Stimulated activated CD4-positive, alpha-beta T cell treated with anti-CD3 and anti-CD28 coated beads, Interleukin-4, amount 100 ng/mL, for 24 hours (primary cell): ENCODE data around the gene PBLD.
"Not testable (repeated sequence)": the region's sequence is repeated elsewhere in the genome, so short reads cannot be mapped to it uniquely, and the experiment has no call there.

ENCODE experiments used
- DNase-seq: peaks from one replicate; pipeline ENCODE4 v3.0.0-alpha.2; 2020

Gene PBLD

GRCh38 chr10:68277814-68278213 lies 54.9 kb downstream of the PBLD start:
- DNase-seq: not testable (repeated sequence)

GRCh38 chr10:68276224-68276623 lies 56.5 kb downstream of the PBLD start:
- DNase-seq: no peak

- no peak for DNase-seq
These were observed 57.1 kb downstream of the PBLD start for GRCh38 chr10:68275600-68276126.

GRCh38 chr10:68272833-68273232 lies 59.9 kb downstream of the PBLD start:
- no peak for DNase-seq

- no peak for DNase-seq
These were observed 61.4 kb downstream of the PBLD start for GRCh38 chr10:68271196-68271882.

GRCh38 chr10:68269562-68270290 lies 63.0 kb downstream of the PBLD start:
- no peak for DNase-seq

- no peak for DNase-seq
These were observed 71.4 kb downstream of the PBLD start for GRCh38 chr10:68261132-68261856.

GRCh38 chr10:68253346-68253745 lies 79.4 kb downstream of the PBLD start:
- DNase-seq: no peak

GRCh38 chr10:68251625-68252495 lies 80.9 kb downstream of the PBLD start:
- DNase-seq: no peak

GRCh38 chr10:68251151-68251550 lies 81.6 kb downstream of the PBLD start:
- DNase-seq: no peak

- DNase-seq: no peak
These were observed 83.4 kb downstream of the PBLD start for GRCh38 chr10:68249297-68249696.

- no peak for DNase-seq
These were observed 84.8 kb downstream of the PBLD start for GRCh38 chr10:68247931-68248330.

- not testable (repeated sequence) for DNase-seq
These were observed 86.3 kb downstream of the PBLD start for GRCh38 chr10:68246397-68246796.

- no peak for DNase-seq
These were observed 90.7 kb downstream of the PBLD start for GRCh38 chr10:68242051-68242450.

GRCh38 chr10:68239596-68240150 lies 93.1 kb downstream of the PBLD start:
- no peak for DNase-seq

- DNase-seq: no peak
These were observed 93.7 kb downstream of the PBLD start for GRCh38 chr10:68239069-68239468.

- no peak for DNase-seq
These were observed 94.4 kb downstream of the PBLD start for GRCh38 chr10:68238371-68238770.

GRCh38 chr10:68237173-68237572 lies 95.6 kb downstream of the PBLD start:
- DNase-seq: no peak

- no peak for DNase-seq
These were observed 97.1 kb downstream of the PBLD start for GRCh38 chr10:68235581-68235980.

GRCh38 chr10:68235111-68235510 lies 97.6 kb downstream of the PBLD start:
- no peak for DNase-seq

- no peak for DNase-seq
These were observed 99.7 kb downstream of the PBLD start for GRCh38 chr10:68233046-68233445.
